ENCODE data around the gene TNFRSF19.

DNA sequence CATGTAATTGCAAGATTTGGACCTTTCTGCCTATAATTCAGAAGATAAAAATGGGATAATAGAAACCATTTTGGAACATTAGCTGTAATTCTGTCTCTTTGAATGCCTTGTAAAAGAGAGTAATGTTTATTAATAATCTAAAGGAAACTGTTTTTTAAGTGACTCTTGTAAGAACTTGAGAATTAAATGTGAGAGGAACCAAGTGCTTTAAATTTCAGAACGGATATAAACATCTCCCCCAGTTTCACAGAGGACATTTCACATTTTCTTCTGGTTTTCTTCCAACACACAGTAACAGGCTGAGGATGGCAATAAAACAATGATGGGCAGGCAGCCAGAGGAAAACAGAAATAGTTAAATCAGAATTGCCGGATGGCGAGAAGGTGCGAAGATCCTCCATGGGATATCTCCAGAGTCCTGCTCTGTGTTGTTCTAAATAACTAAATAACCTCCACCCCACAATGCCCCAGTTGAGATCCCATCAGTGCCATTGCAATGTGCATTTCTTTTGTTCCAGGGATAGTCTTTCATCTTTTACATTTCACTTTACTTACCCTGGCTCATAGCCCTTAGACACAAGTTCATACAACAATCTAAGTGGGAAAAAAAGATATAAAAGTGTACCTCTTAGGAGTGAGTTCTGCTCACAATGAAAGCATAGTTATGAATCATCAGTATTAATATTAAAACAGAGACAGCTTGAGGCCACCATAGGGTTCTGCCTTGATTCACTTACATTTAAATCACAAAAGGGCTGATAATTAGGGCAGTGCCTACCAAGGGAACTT, 73.3 kb downstream of the TNFRSF19 start:
- TF ChIP-seq EZH2 (IDR thresholded peaks at IDR 0.05) = no peak
- TF ChIP-seq FOXP2 (optimal IDR thresholded peaks at IDR 0.05; ENCODE audit: control extremely low read depth, extremely low read length, insufficient read depth) = no peak
